ENCODE data around the gene TRH. TPM values are rescaled to one million over a fixed set of nuclear protein-coding genes. Genes with fewer than 3 reads are reported as not detected.
A peak's percentile ranks its signal among the peaks of the same experiment; 100 is the strongest.

Gene TRH
- total RNA-seq, 1 donor = under 0.01 TPM

GRCh38 chr3:129934234-129935123, 40.0 kb upstream of the TRH start:
- Histone ChIP-seq H3K9me3 (ENCODE audit: low read depth, low read length) (peaks cover 8% of the 10 kb centered on the region), H3K4me2 (ENCODE audit: insufficient read depth, low read length) (peak overlapping the region; percentile 83), H4K20me1 (ENCODE audit: insufficient read depth, low read length) (no peaks in the 10 kb centered on the region), H3K27me3 (ENCODE audit: insufficient read depth, low read length) (no peaks in the 10 kb centered on the region), H3K36me3 (ENCODE audit: insufficient read depth, low read length) (no peaks in the 10 kb centered on the region), H3K79me2 (ENCODE audit: insufficient read depth, low read length) (no peaks in the 10 kb centered on the region), H2AFZ (ENCODE audit: low read length) (peak overlapping the region; percentile 76), H3K4me1 (ENCODE audit: insufficient read depth, low read length) (peaks cover 5% of the 10 kb centered on the region), H3K27ac (ENCODE audit: low read depth, low read length) (no peak overlapping the region), H3K4me3 (ENCODE audit: insufficient read depth, low read length) (peak overlapping the region; percentile 61)
- DNase-seq (ENCODE audit: insufficient read length, low spot score, missing footprints) = no peak
- peak; percentile 93 for TF ChIP-seq CTCF (IDR thresholded peaks at IDR 0.05; ENCODE audit: extremely low read depth, low read depth, low read length)

GRCh38 chr3:129936757-129937156, 37.8 kb upstream of the TRH start:
- Histone ChIP-seq H4K20me1 (ENCODE audit: insufficient read depth, low read length) (no peaks in the 10 kb centered on the region), H3K79me2 (ENCODE audit: insufficient read depth, low read length) (no peaks in the 10 kb centered on the region), H3K4me2 (ENCODE audit: insufficient read depth, low read length) (peak overlapping the region; percentile 75), H3K9me3 (ENCODE audit: low read depth, low read length) (no peaks in the 10 kb centered on the region), H2AFZ (ENCODE audit: low read length) (peak overlapping the region; percentile 72), H3K4me1 (ENCODE audit: insufficient read depth, low read length) (peaks cover 5% of the 10 kb centered on the region), H3K4me3 (ENCODE audit: insufficient read depth, low read length) (peak overlapping the region; percentile 63), H3K27me3 (ENCODE audit: insufficient read depth, low read length) (no peaks in the 10 kb centered on the region), H3K36me3 (ENCODE audit: insufficient read depth, low read length) (no peaks in the 10 kb centered on the region), H3K27ac (ENCODE audit: low read depth, low read length) (peak overlapping the region; percentile 63)
- DNase-seq (ENCODE audit: insufficient read length, low spot score, missing footprints) = no peak
- no peak for TF ChIP-seq CTCF (IDR thresholded peaks at IDR 0.05; ENCODE audit: extremely low read depth, low read depth, low read length)

DNA sequence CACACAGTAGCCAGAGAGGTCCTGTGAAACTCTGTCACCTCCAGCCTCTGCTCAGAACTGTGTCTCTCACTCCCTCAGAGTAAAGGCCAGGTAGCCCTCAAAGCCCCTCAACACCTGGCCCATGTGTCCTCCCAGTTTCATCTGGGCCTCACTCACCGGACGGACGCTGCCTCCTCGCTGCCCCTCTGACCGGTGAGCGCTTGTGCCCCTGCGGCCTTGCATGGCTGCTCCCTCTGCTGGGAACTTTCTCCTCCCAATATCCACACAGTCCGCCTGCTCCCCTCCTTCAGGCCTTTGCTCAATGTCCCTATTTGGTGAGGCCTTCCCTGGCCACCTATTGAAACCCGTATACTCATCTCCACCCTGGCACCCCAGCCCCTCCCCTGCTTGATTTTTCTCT, 36.8 kb upstream of the TRH start:
- TF ChIP-seq CTCF (IDR thresholded peaks at IDR 0.05; ENCODE audit: extremely low read depth, low read depth, low read length) = no peak
- no peaks in the 10 kb centered on the region for H4K20me1 ChIP-seq (ENCODE audit: insufficient read depth, low read length)
- H3K36me3 ChIP-seq (ENCODE audit: insufficient read depth, low read length) = no peaks in the 10 kb centered on the region
- no peak for DNase-seq (ENCODE audit: insufficient read length, low spot score, missing footprints)
- H3K27me3 ChIP-seq (ENCODE audit: insufficient read depth, low read length) = no peaks in the 10 kb centered on the region
- no peak overlapping the region for H2AFZ ChIP-seq (ENCODE audit: low read length)
- no peaks in the 10 kb centered on the region for H3K9me3 ChIP-seq (ENCODE audit: low read depth, low read length)
- H3K4me1 ChIP-seq (ENCODE audit: insufficient read depth, low read length) = peaks cover 5% of the 10 kb centered on the region
- H3K27ac ChIP-seq (ENCODE audit: low read depth, low read length) = no peak overlapping the region
- H3K4me3 ChIP-seq (ENCODE audit: insufficient read depth, low read length) = no peak overlapping the region
- H3K79me2 ChIP-seq (ENCODE audit: insufficient read depth, low read length) = no peaks in the 10 kb centered on the region
- no peak overlapping the region for H3K4me2 ChIP-seq (ENCODE audit: insufficient read depth, low read length)

- Histone ChIP-seq H3K27ac (ENCODE audit: low read depth, low read length) (no peak overlapping the region), H2AFZ (ENCODE audit: low read length) (no peak overlapping the region), H3K79me2 (ENCODE audit: insufficient read depth, low read length) (no peaks in the 10 kb centered on the region), H3K4me1 (ENCODE audit: insufficient read depth, low read length) (peaks cover 5% of the 10 kb centered on the region), H3K9me3 (ENCODE audit: low read depth, low read length) (no peaks in the 10 kb centered on the region), H4K20me1 (ENCODE audit: insufficient read depth, low read length) (no peaks in the 10 kb centered on the region), H3K4me3 (ENCODE audit: insufficient read depth, low read length) (no peak overlapping the region), H3K36me3 (ENCODE audit: insufficient read depth, low read length) (no peaks in the 10 kb centered on the region), H3K27me3 (ENCODE audit: insufficient read depth, low read length) (no peaks in the 10 kb centered on the region), H3K4me2 (ENCODE audit: insufficient read depth, low read length) (no peak overlapping the region)
- DNase-seq (ENCODE audit: insufficient read length, low spot score, missing footprints) = no peak
- TF ChIP-seq CTCF (IDR thresholded peaks at IDR 0.05; ENCODE audit: extremely low read depth, low read depth, low read length) = no peak
These were observed 36.2 kb upstream of the TRH start for GRCh38 chr3:129938140-129938930.
